GM12891 (cell line): ENCODE measurements around the gene RBMS3.

Experiments used
- POLR2A ChIP-seq: IDR thresholded peaks from 2 replicates; pipeline ENCODE4 v1.6.1; 2011; ENCODE audit warnings: low read depth, low read length, control low read depth
- POLR2AphosphoS5 ChIP-seq: IDR thresholded peaks from 2 replicates; pipeline ENCODE4 v1.6.1; 2011; ENCODE audit warnings: low read depth, low read length, control low read depth
- TAF1 ChIP-seq: IDR thresholded peaks from 2 replicates; pipeline ENCODE4 v1.6.1; 2011; ENCODE audit warnings: low read depth, low read length, control low read depth

DNA sequence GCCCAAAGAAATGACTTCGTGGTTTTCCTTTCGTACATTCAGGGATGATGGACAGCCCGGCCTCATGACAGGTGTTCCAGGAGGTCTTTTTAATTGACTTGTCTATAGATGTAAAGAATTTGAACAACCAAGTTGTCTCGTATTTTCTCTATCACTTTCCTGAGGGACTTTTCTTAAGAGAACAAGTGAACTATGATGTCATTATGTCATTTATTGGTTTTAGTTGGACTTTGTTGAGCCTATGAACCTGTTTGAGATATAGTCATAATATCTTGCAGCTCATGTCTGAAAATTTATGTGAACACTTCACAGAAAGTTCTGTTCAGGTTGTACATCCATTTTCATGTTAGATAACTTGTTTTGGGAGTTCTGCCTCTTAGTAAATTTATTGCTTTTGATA lies 89.2 kb downstream of the RBMS3 start:
- TF ChIP-seq TAF1 (no peak), POLR2AphosphoS5 (no peak), POLR2A (no peak)
